ENCODE data around the gene AMH. TPM values are rescaled to one million over a fixed set of nuclear protein-coding genes. Genes with fewer than 3 reads are reported as not detected.

Gene AMH
- polyA plus RNA-seq, 1 experiment: not detected

GRCh38 chr19:2225415-2226050 lies 23.6 kb upstream of the AMH start:
- H3K9me3 ChIP-seq (ENCODE audit: control insufficient read depth, insufficient read depth, low read length): no peaks in the 10 kb centered on the region; the same call in 1 of the 2 replicates
- H3K27me3 ChIP-seq (ENCODE audit: control insufficient read depth, insufficient read depth, low read length): no peaks in the 10 kb centered on the region
- POLR2A ChIA-PET: no interaction called here
- CTCF ChIA-PET: no interaction called here
- no peak for TF ChIP-seq CTCF (IDR thresholded peaks at IDR 0.05; ENCODE audit: low read depth, low read length)
- DNase-seq (ENCODE audit: low read depth, low spot score): no peak
- H3K4me3 ChIP-seq (ENCODE audit: low read depth, low read length): no peak overlapping the region
- no peak overlapping the region for H3K27ac ChIP-seq (ENCODE audit: low read depth, low read length)

- ChIA-PET CTCF (interaction anchor here (1.1 kb wide), 1 partner anchor 9 kb away, joined by 3 read pairs; the partner anchor contains the start of gene PLEKHJ1), POLR2A (no interaction called here)
- Histone ChIP-seq H3K27ac (ENCODE audit: low read depth, low read length) (no peak overlapping the region), H3K9me3 (ENCODE audit: control insufficient read depth, insufficient read depth, low read length) (no peaks in the 10 kb centered on the region; the same call in 1 of the 2 replicates), H3K27me3 (ENCODE audit: control insufficient read depth, insufficient read depth, low read length) (no peaks in the 10 kb centered on the region), H3K4me3 (ENCODE audit: low read depth, low read length) (no peak overlapping the region)
- DNase-seq (ENCODE audit: low read depth, low spot score): no peak
- no peak for TF ChIP-seq CTCF (IDR thresholded peaks at IDR 0.05; ENCODE audit: low read depth, low read length)
These were observed 22.9 kb upstream of the AMH start for GRCh38 chr19:2226051-2226839.

- Histone ChIP-seq H3K9me3 (ENCODE audit: control insufficient read depth, insufficient read depth, low read length) (no peaks in the 10 kb centered on the region; the same call in 1 of the 2 replicates), H3K27ac (ENCODE audit: low read depth, low read length) (no peak overlapping the region), H3K27me3 (ENCODE audit: control insufficient read depth, insufficient read depth, low read length) (no peaks in the 10 kb centered on the region), H3K4me3 (ENCODE audit: low read depth, low read length) (no peak overlapping the region)
- DNase-seq (ENCODE audit: low read depth, low spot score): no peak
- POLR2A ChIA-PET: no interaction called here
- CTCF ChIA-PET: interaction anchor here (1.1 kb wide), 1 partner anchor 9 kb away, joined by 3 read pairs; the partner anchor contains the start of gene PLEKHJ1
- no peak for TF ChIP-seq CTCF (IDR thresholded peaks at IDR 0.05; ENCODE audit: low read depth, low read length)
These were observed 22.2 kb upstream of the AMH start for GRCh38 chr19:2226840-2227360.

- Histone ChIP-seq H3K9me3 (ENCODE audit: control insufficient read depth, insufficient read depth, low read length) (no peaks in the 10 kb centered on the region; the same call in 1 of the 2 replicates), H3K4me3 (ENCODE audit: low read depth, low read length) (no peak overlapping the region), H3K27ac (ENCODE audit: low read depth, low read length) (no peak overlapping the region), H3K27me3 (ENCODE audit: control insufficient read depth, insufficient read depth, low read length) (no peaks in the 10 kb centered on the region)
- DNase-seq (ENCODE audit: low read depth, low spot score): no peak
- ChIA-PET CTCF (interaction anchor here (1.1 kb wide), 1 partner anchor 8 kb away, joined by 3 read pairs; the partner anchor contains the start of gene PLEKHJ1), POLR2A (no interaction called here)
- no peak for TF ChIP-seq CTCF (IDR thresholded peaks at IDR 0.05; ENCODE audit: low read depth, low read length)
These were observed 21.5 kb upstream of the AMH start for GRCh38 chr19:2227415-2228156.

All from AG04450 (cell line).